HG03354 (cell line): ENCODE measurements around the gene BCS1L.

Experiments used
- ATAC-seq: cut with Tn5 transposase; IDR thresholded peaks from one replicate; pipeline ENCODE4 v1.9.1; 2021; ENCODE audit warnings: mild to moderate bottlenecking; ENCODE audit not compliant: unreplicated experiment, poor library complexity, severe bottlenecking

The BCS1L gene, protein sequence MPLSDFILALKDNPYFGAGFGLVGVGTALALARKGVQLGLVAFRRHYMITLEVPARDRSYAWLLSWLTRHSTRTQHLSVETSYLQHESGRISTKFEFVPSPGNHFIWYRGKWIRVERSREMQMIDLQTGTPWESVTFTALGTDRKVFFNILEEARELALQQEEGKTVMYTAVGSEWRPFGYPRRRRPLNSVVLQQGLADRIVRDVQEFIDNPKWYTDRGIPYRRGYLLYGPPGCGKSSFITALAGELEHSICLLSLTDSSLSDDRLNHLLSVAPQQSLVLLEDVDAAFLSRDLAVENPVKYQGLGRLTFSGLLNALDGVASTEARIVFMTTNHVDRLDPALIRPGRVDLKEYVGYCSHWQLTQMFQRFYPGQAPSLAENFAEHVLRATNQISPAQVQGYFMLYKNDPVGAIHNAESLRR

DNA sequence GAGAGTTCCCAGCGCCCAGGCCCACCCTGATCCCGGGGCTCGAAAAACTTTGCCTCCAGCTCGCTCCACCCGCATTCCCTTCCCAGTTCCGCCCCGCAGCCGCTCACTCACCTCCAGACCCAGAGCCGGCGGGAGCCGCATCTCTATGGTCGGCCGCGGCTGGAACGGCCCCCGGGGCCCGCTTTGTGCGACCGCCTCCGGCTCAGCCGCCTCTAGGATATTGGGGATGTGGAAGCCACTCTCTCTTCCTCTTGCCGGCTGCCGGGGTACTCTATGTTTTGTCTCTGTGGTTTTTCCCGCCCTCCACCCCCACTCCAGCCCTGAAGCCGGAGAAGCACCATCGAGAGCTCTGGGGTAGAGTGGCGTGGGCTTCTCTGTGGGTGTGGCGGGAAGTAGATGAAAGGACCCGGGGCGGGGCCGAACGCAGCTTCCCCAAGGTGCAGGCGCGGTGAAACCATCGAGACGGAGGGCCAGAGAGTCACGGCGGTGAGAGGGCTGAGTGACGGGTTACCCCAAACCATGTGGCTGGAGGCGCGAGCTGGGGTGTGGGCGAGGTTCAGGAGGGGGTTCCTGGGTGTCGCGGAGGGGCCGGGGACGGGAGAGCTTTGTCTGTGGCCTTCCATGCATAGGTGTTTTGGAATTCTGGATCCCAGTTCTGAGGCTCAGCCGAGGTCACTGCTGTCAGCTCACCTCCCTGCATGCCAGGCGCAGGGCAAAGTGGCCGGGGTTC lies at the start of gene BCS1L, which contains the start of gene ZNF142:
Gene BCS1L (plus strand): TSS at position 426 of the 730 bp plus-strand sequence. CDS start 1,305 bp downstream, outside the sequence.
Gene ZNF142 (minus strand): TSS at position 366 of the 730 bp plus-strand sequence. CDS start 3,194 bp downstream, outside the sequence.
- peak; percentile 96 for ATAC-seq

DNA sequence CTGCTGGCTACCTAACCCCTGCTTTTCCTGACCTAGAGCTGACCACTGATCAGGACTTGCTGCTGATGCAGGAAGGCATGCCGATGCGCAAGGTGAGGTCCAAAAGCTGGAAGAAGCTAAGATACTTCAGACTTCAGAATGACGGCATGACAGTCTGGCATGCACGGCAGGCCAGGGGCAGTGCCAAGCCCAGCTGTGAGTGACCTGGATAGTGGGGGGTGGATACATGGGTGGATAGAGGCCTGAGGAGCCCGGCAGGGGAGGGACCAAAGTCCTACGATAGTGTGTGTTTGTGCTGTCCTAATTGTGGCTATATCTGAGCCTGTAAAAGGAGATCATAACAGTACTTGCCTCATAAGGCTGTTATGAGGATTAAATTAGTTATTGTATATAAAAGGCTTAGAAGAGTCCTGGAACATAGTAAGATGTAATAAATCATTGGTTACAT lies 43.6 kb upstream of the BCS1L start:
- no peak for ATAC-seq

DNA sequence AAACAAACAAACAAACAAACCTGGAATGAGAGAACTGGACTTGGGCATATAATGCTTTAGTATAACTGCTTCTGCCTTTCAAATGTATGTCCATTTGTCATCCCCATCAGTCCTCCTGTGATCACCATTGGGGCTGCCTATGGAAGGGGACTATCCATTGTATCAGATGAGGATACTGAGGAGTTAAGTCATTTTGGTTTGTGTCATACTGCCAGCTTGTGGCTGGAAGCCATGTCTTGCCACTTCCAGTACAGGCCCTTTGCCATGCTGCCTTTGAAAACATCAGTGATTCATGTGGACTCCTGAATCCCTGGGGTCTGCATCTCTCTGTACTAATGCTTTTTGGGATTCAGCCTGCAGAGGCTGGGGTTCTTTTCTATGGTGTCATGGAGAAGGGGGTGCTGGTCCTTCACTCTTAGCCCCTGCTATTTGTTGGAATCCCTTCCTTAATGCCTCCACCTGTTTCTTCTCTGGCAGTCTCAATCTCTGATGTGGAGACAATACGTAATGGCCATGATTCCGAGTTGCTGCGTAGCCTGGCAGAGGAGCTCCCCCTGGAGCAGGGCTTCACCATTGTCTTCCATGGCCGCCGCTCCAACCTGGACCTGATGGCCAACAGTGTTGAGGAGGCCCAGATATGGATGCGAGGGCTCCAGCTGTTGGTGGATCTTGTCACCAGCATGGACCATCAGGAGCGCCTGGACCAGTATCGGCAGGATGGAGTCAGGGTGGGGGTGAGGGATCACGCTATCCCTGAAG lies 41.2 kb upstream of the BCS1L start:
- ATAC-seq, result no peak

DNA sequence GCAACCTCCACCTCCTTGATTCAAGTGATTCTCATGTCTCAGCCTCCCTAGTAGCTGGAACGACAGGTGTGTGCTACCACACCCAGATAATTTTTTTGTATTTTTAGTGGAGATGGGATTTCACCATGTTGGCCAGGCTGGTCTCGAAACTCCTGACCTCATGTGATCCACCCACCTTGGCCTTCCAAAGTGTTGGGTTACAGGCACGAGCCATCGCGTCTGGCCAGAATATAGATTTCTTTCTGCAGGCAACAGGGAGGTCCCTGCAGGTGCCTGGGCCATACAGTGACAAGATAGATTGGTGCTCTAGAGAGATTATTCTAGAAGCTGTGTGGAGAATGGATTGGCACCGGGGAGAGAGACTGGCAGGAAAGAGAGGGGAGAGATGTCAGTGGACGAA lies 38.5 kb upstream of the BCS1L start:
- no peak for ATAC-seq

DNA sequence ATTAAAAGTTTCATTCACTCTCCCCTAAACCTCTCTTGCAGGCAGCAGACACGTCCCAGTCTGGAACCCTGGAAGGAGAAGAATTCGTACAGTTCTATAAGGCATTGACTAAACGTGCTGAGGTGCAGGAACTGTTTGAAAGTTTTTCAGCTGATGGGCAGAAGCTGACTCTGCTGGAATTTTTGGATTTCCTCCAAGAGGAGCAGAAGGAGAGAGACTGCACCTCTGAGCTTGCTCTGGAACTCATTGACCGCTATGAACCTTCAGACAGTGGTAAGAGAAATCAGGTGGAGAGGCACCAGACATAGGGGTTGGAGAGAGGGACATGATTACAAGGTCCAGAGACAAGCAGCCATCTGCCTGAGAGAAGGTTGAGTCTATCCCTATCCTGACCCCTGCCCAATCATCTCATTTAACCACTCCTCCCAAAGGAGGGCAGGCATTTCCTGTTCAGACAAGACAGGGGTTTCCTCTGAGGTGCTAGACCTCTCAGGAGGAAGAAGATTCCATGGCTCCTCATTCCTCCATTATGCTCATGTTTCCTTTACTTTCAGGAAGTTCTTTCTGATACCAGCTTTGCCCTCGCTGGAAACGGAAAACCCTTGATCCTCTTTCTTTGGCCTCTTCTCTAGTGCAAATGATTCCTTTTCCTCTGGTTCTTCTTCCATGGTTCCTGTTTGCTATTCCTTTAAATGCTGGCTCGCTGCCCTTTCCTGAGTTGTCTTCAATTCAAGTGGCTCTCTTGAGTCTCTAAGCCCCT lies 36.7 kb upstream of the BCS1L start:
- ATAC-seq, result no peak

DNA sequence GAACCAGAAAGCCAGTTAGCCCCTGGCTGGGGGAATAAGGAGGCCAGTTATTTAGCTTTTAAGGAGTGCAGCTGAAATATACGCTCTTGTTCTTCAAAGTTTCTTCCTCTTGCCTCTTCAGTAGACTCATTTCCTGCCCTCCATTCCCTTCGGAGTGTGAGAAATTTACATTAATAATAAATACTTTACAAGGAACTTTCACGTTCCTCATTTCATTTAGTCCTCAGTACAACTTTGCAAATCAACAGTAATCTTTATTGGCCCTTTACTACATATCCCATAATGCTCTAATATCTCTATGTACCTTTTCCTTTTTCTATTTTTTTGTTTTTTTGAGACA lies 36.1 kb upstream of the BCS1L start:
- no peak for ATAC-seq

DNA sequence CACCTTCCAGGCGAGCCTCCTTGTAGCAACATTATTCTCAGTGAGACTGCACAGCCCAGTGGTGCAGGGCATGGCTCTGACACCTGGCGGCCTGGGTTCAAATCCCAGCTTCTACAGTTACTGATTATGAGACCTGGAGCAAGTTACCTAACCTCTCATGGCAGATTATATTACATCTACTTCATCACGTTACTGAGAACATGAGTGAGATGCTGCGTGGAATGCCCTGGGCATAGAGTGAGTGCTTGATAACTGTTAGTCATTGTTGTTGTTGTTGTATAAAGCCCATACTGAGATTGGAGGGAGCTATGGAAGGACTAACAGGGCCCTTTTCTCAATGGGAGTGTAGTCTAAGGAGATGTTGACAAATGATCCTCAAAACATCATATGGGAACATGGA lies 33.1 kb upstream of the BCS1L start:
- ATAC-seq, result no peak

DNA sequence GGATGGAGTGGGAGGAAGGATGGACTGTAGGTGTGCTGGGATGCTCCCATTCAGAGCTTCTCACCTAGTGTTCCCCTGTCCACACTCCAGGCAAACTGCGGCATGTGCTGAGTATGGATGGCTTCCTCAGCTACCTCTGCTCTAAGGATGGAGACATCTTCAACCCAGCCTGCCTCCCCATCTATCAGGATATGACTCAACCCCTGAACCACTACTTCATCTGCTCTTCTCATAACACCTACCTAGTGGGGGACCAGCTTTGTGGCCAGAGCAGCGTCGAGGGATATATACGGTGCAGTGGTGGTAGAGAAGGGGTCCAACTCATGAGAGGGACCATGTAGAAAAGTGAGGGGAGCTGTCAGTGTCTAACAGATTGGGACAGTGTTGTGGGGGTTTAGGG lies 31.5 kb upstream of the BCS1L start:
- no peak for ATAC-seq

DNA sequence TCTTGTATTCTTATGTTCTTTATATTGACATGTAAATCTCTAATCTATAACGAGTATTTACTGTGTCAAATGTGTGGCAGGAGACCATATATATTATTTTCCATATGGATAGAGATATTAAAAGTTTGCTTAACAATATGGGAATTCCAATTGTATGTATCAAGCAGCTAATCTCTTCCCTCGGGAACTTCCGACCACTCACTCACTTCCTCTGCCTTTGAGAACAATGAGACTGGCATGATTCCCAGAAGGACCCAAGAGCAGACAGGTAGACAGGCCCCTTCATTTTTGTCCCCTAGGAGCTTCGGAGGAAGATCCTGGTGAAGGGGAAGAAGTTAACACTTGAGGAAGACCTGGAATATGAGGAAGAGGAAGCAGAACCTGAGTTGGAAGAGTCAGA lies 27.6 kb upstream of the BCS1L start:
- ATAC-seq, result no peak

DNA sequence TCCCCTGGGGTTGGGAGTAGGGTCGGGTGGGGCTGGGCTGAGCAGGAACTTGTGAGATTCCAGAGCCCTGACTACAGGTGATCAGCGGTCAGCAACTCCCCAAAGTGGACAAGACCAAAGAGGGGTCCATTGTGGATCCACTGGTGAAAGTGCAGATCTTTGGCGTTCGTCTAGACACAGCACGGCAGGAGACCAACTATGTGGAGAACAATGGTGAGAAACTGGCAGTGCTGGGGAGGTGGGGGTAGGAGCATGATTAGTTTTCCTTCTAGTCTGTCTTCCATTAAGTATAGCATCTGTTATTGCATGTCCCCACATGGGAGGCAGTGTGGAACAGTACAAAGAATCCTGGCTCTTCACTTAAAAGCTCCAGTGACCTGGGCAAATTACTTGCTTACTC lies 23.8 kb upstream of the BCS1L start:
- no peak for ATAC-seq

DNA sequence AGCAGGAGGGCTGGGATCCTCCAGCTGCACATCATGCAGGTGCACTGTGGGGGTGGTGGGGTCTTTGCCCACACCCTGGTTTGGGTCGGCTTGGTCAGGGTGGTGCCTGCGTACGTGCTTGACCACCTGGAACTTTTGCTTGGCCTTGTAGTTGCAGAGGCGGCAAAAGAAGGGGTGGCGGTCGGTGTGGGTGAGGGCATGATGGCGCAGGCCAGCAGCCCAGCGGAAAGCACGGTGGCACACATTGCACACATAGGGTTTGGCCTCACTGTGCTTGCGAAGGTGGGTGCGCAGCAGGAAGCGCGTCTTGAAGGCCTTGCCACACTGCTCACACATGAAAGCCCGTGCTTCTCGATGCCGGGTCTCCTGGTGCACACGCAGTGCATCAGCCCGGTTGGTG lies 21.1 kb upstream of the BCS1L start:
- no peak for ATAC-seq

DNA sequence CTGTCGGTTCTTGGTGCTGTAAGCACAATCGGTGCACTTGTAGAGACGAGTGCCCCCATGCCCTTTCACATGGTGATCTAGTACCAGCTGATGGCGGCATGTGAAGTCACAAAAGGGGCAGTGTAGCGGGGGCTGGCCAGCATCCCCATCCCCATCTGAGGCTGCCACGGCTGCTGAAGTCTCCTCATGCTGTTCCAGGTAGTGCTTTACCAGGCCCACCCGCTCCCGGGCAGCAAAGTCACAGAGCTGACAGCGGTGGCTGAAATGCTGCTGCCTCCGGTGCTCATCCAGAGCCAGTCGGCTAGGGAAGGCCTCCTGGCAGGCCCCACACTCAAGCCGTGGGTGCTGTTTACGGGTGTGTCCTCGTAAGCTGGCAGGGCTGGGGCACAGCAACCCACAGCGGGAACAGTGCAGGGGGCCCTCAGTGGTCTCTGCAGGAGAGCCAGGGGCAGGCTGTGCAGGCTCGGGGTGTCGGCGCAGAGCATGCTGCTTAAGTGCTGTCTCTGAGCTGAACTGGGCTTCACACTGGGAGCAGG lies 17.3 kb upstream of the BCS1L start:
- ATAC-seq, result no peak

DNA sequence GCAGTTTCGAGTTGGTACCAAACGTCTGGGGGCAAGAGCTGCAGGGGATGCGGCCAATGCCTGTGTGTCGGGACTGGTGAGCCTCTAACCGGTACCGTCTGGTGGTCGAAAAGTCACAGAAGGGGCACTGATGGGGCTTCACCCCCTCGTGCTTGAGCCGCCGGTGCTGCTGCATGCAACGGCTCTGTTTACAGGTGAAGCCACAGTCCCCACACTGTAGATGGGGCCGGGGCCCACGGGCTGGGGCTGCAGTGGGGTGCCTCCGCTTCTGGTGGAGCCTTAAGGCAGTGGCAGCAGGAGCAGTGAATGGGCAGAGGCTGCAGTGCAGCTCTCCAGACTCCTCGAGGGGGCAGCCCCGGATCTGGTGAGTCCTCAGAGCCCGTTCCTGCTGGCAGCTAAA lies 16.7 kb upstream of the BCS1L start:
- no peak for ATAC-seq

DNA sequence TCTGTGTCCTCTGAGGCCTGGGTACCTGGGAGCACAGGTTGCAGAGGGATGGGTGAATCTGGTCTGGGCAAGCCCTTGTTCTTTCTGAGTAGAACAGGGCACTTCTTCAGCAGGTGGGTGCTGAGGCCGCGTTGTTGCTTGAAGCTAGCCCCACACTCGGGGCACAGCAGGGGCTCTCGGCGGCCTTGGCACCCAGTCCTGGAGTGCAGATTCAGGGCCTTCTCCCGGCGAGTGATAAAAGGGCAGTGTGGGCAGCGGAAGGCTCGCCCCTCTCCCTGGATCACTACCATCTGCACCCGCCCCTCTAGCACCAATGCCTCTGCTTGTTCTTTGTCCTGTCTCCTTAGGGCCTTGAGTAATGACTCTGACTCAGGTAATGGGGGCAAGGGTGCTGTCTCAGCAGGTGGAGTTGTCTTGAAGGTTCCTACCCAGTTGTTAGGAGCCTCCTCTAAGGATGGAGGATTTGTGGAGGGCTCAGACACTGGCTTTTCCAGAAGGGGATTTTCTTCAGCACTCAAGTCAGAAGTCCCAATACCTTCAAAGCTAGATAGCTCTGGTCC lies 15.7 kb upstream of the BCS1L start:
- no peak for ATAC-seq

DNA sequence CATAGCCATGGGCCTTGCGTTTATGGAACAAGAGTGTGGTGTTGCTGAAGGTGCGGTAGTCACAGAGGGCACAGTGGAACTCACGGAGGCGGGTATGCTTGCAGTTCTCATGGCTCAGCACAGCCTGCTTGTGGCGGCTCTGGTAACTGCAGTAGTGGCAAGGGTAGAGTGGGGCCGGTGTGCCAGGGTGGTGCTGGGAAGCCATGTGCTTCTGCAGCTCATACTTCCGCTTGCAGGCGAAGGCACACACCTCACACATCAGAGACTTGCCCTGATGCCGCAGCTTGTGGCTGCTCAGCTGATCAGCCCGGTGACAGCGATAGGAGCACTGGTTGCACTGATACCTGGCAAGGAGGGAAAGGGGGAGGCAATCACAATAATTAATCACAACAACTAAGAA lies 14.8 kb upstream of the BCS1L start:
- peak; percentile 9 for ATAC-seq

DNA sequence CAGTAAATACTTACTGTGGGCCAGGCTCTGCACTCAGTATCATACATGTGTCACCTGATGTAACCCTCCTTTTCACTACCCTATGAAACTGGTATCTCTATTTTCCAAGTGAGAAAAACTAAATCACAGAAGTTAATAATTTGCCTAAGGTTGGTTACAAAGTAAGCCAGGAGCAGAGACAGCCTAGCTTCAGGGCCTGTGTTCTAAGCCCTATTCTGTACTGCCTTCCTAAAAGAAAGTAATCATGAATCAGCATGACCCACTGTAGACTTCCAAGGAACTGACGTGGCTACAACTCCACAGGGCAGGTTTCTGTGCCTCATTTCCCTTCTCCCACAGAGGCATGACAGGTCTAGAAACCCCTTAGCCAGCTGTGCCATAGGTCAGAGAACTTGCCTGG lies 14.4 kb upstream of the BCS1L start:
- peak; percentile 69 for ATAC-seq

DNA sequence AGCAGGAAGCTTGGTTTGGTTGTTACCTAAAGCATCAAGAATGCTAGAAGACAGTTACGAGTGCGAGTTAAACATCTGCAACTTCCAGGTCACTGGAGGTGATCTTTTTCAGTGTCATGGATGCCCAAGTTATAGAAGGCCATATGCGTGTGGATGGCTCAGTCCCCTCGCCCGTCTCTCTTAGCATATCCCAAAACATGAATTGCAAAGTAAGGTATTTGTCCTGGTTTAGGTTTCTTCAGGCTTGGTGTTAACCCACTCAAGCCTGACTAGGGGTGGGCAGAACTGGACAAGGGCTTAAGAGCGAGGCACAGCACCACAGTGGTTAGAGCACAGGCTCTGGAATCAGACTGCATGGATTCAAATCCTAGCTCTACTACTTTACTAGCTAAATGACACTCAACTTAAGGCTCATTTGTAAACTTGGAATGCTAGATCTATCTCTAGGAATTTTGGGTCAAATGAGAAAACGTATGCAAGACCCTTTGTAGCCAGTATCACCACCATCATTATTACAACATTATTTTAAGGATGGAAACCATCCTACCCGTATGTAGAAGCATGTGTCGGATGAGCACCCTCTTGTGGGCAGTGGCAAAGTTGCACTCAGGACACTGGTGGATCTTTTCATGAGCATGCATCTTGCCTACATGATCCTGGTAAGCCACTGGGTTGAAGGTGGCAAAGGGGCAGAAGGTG lies 11.2 kb upstream of the BCS1L start:
- ATAC-seq, result no peak

DNA sequence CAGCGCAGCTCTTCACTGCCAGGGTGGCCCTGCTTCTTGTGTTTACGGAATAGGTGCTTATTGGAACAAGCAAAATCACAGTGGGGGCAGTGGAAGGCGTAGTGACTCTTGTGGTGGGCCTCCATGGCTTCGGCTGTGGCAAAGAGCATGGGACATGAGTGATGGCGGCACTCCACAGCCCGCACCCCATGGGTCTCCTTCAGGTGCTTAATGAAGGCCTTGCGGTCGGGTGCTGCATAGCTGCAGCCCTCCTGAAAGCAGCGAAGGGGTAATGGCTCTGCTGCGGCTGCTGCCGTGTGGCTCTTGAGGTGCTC lies 10.7 kb upstream of the BCS1L start:
- no peak for ATAC-seq

DNA sequence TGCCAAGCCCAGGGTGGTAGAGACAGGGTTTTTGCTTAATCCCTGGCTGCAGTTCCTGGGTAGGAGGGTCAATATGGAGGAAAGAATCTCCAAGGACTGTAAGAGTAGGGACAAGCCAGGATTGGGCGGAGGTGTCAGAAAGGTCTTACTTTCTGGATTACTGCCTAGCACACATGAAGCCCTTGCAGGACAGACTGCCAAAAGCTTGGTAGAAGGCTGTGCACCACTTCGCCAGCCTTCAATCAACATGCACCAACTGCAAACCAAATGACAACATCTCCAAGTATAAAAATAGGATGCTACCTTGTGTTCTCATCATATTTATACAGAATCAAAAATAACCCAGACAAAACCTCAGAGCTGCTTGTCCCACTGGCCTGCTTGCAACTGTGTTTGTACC lies 3.7 kb upstream of the BCS1L start:
- no peak for ATAC-seq
